Omental fat pad (tissue), 4 donors: ENCODE results near the gene PBOV1. TPM values are rescaled to one million over a fixed set of nuclear protein-coding genes. Genes with fewer than 3 reads are reported as not detected.

Experiments used
- ATAC-seq: fragments of 150-250 bp; one replicate; pipeline ENCODE4 v1.9.1; 2016; ENCODE audit warnings: mild to moderate bottlenecking, moderate library complexity; ENCODE audit not compliant: low FRiP score
- DNase-seq: peaks from one replicate; pipeline ENCODE4 v3.0.0-alpha.2; 2019; ENCODE audit warnings: low spot score
- total RNA-seq, 4 donors: library from RNA; depleted of rRNA; stranded (reverse); fragments of >200 nt; gene quantifications; one replicate each; pipeline ENCODE4 v1.1.0, GENCODE V29; 2016
- TF ChIP-seq, protein P1 (sequence below), 3 donors: fragments of 450-650 bp; IDR thresholded peaks; one replicate each; pipeline ENCODE4 v1.5.1; 2016 to 2017; ENCODE audit warnings: antibody characterized with exemption in 3 of 3, mild to moderate bottlenecking in 3 of 3, moderate library complexity in 2 of 3

Gene PBOV1
- total RNA-seq, 4 donors from 2014 or later = not detected

DNA sequence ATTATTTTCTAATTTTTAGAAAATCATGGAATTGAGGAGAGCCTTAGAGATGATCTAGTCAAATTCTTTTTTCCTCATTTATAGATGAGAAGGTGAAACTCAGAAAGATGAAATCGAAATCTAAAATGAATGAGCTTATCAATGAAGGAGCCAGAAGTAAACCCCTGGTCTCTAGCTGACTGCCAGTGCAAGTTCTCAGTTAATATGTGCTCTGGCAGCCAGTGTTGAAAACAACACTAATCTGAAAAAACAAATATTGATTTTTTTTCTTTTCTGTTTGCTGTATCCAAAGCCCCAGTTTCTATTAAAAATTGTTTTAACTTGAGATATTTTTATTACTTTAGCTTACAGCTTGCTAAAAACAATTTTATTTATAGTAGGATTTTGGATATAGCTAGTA is 21.5 kb upstream of the PBOV1 start:
- no peak for ATAC-seq
- TF ChIP-seq, protein P1, sequence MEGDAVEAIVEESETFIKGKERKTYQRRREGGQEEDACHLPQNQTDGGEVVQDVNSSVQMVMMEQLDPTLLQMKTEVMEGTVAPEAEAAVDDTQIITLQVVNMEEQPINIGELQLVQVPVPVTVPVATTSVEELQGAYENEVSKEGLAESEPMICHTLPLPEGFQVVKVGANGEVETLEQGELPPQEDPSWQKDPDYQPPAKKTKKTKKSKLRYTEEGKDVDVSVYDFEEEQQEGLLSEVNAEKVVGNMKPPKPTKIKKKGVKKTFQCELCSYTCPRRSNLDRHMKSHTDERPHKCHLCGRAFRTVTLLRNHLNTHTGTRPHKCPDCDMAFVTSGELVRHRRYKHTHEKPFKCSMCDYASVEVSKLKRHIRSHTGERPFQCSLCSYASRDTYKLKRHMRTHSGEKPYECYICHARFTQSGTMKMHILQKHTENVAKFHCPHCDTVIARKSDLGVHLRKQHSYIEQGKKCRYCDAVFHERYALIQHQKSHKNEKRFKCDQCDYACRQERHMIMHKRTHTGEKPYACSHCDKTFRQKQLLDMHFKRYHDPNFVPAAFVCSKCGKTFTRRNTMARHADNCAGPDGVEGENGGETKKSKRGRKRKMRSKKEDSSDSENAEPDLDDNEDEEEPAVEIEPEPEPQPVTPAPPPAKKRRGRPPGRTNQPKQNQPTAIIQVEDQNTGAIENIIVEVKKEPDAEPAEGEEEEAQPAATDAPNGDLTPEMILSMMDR (IDR thresholded peaks at IDR 0.05) = no peak
- no peak for DNase-seq

DNA sequence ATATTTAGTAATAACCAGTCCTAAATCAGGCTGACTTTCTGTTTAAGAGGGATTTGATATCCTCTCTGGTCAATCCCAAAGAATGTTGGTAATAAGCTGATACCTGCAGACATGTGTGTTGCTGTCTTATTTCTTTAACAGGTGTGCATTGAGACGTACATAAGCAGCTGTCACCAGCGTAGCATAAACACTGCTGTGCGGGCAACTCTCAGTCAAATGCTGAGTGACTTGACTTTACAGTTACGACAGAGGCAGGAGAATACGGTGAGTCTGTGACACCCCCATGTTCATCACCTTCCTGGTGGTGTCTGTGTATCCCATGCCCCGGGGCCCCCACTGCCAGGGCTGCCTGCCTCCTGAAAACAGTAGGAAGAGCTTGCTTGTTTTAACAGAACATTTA is 20.1 kb upstream of the PBOV1 start:
- TF ChIP-seq, protein P1 (IDR thresholded peaks at IDR 0.05) = no peak
- no peak for DNase-seq
- no peak for ATAC-seq

DNA sequence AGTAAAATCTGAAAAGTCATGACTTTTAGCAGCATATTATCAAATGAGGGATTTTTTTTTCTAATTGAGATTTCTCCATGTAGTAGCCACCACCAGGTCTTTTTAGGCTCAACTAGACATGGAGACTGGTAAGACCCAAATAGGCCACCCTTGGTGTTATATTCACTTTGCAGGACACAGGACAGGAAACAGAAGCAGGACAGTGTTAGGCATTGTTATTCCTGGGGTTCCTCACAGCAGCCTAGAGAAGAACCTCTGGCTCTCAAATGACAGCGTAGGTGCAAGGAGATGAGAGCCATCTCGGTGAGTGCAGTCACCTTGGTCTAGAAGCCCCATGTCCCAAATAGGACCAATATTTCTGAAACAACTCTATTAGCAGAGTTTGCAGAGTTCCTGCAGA is 19.2 kb upstream of the PBOV1 start:
- no peak for ATAC-seq
- DNase-seq = no peak
- TF ChIP-seq, protein P1 (IDR thresholded peaks at IDR 0.05) = no peak

DNA sequence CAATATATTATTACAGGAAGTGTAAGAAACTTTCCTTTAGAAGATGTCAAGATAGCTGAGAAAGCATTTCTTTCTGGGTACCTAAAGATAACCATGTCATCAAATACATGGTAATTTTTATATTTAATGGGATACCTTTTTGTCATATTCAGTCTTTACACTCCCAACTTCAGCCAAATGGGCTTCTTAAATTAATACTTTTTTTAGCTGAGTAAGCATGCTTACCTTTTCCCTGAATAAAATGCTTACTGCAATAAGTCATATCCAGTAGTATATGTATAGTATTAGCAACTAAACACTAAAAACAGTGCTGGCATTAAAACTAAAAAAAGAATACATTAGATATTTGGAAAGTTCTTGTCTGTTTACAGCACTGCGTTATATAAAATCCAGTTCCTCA is 17.4 kb upstream of the PBOV1 start:
- ATAC-seq (no peak), DNase-seq (no peak)
- TF ChIP-seq, protein P1 (IDR thresholded peaks at IDR 0.05) = no peak

DNA sequence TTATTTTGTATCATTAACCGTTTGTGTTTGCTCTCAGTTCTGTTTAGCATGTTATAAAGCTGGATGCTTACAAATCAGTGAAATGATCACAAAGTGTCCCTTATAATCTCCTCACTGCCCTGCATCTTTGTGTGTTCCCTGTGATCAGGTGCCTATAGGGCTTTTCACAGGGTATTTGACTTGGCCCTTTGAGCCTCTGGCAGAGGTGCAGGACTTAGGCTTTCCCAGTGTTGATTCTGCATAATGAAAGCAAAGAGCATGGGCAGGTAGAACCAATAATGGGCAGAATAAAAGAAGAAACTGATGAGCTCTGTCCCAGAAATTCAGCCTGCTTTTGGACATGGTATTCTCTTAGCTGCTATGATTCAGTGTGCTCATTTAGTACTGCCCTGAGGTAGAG is 16.9 kb upstream of the PBOV1 start:
- TF ChIP-seq, protein P1 (IDR thresholded peaks at IDR 0.05) = no peak
- no peak for ATAC-seq
- no peak for DNase-seq

DNA sequence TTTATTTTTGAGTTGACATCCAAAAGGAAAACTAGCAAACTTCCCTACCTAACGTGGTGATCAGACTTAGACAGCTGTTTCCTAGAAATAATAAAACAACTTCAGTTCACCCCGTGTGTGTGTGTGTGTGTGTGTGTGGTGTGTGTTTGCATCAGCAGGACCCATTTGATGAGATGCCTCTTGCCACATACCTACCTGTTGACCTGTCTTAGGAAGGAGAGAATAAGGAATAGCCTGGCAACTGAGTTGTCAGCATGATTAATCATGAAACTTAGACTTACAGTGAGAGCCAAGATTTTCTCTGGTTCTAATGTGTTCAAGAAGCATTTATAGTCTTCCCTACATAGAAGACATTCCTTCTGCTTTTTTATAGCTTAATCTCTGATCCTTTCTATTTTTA is 16.1 kb upstream of the PBOV1 start:
- DNase-seq (no peak), ATAC-seq (peak; percentile 82)
- TF ChIP-seq, protein P1 (IDR thresholded peaks at IDR 0.05) = no peak

DNA sequence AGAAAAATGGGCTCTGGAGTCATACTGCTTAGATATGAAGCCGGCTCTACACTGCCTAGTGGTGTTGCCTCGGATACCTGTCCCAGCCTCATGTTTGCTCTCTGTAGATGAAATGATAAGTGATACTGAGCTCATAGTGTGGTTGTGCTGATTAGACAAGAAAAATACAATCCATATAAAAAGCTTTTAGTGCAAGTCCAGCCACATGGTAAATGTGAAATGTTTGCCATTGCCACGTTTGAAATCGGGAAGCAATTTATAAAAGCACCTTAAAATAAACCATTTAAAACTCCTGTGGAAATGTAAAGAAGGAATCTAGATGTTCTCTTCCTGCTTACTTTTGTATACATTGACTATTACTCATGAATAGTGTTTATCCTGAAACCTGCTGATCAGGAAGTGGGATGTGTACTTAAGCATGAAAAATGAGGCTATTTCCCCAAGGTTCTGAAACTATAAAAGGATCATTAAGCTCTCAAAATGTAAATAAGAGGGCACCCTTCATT is 13.1 kb upstream of the PBOV1 start:
- DNase-seq (no peak), ATAC-seq (no peak)
- TF ChIP-seq, protein P1 (IDR thresholded peaks at IDR 0.05) = no peak
